Measurements from ENCODE around the gene EXO1. TPM values are rescaled to one million over a fixed set of nuclear protein-coding genes. Genes with fewer than 3 reads are reported as not detected.
"Not testable (repeated sequence)": the region's sequence is repeated elsewhere in the genome, so short reads cannot be mapped to it uniquely, and the experiment has no call there.

Gene EXO1
- total RNA-seq, 1 experiment from 2014 or later = 26.3 TPM

- no peaks in the 10 kb centered on the region for H3K27me3 ChIP-seq (ENCODE audit: control insufficient read depth, insufficient read depth, low read length)
- POLR2A ChIA-PET = no interaction called here
- no peaks in the 10 kb centered on the region for H3K4me1 ChIP-seq (ENCODE audit: control insufficient read depth, insufficient read depth, low read length)
- intact Hi-C loops (cut with micrococcal nuclease; ENCODE audit: unreplicated experiment) (no loop called here), in situ Hi-C loops (cut with HindIII; ENCODE audit: low pct_unique_long_range_greater_than_20kb, low sequenced_read_pairs) (no loop called here)
- TF ChIP-seq POLR2AphosphoS5 (IDR thresholded peaks at IDR 0.05; ENCODE audit: low read depth, low read length) (no peak), SIN3A (IDR thresholded peaks at IDR 0.05; ENCODE audit: borderline replicate concordance, insufficient read depth, low read depth, low read length) (no peak), TCF7L2 (IDR thresholded peaks at IDR 0.05; ENCODE audit: low read depth, low read length) (no peak)
- TF ChIP-seq, protein P1, sequence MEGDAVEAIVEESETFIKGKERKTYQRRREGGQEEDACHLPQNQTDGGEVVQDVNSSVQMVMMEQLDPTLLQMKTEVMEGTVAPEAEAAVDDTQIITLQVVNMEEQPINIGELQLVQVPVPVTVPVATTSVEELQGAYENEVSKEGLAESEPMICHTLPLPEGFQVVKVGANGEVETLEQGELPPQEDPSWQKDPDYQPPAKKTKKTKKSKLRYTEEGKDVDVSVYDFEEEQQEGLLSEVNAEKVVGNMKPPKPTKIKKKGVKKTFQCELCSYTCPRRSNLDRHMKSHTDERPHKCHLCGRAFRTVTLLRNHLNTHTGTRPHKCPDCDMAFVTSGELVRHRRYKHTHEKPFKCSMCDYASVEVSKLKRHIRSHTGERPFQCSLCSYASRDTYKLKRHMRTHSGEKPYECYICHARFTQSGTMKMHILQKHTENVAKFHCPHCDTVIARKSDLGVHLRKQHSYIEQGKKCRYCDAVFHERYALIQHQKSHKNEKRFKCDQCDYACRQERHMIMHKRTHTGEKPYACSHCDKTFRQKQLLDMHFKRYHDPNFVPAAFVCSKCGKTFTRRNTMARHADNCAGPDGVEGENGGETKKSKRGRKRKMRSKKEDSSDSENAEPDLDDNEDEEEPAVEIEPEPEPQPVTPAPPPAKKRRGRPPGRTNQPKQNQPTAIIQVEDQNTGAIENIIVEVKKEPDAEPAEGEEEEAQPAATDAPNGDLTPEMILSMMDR (IDR thresholded peaks at IDR 0.05) = no peak
- TF ChIP-seq, protein P2, sequence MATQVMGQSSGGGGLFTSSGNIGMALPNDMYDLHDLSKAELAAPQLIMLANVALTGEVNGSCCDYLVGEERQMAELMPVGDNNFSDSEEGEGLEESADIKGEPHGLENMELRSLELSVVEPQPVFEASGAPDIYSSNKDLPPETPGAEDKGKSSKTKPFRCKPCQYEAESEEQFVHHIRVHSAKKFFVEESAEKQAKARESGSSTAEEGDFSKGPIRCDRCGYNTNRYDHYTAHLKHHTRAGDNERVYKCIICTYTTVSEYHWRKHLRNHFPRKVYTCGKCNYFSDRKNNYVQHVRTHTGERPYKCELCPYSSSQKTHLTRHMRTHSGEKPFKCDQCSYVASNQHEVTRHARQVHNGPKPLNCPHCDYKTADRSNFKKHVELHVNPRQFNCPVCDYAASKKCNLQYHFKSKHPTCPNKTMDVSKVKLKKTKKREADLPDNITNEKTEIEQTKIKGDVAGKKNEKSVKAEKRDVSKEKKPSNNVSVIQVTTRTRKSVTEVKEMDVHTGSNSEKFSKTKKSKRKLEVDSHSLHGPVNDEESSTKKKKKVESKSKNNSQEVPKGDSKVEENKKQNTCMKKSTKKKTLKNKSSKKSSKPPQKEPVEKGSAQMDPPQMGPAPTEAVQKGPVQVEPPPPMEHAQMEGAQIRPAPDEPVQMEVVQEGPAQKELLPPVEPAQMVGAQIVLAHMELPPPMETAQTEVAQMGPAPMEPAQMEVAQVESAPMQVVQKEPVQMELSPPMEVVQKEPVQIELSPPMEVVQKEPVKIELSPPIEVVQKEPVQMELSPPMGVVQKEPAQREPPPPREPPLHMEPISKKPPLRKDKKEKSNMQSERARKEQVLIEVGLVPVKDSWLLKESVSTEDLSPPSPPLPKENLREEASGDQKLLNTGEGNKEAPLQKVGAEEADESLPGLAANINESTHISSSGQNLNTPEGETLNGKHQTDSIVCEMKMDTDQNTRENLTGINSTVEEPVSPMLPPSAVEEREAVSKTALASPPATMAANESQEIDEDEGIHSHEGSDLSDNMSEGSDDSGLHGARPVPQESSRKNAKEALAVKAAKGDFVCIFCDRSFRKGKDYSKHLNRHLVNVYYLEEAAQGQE (IDR thresholded peaks at IDR 0.05; ENCODE audit: insufficient read depth in 1 of 2, low read depth in 2 of 2, low read length in 1 of 2) = no peak
- BruUV-seq (replicated peaks) = no TSS peak
- ATAC-seq (no peak), DNase-seq (ENCODE audit: low read depth, low spot score) (no peak)
- H3K4me3 ChIP-seq (ENCODE audit: low read depth in 2 of 2, low read length in 2 of 2) = no peak overlapping the region
- no peak overlapping the region for H3K27ac ChIP-seq (ENCODE audit: low read length)
- CTCF ChIA-PET = no interaction called here
- H3K36me3 ChIP-seq (ENCODE audit: control insufficient read depth, insufficient read depth, low read length) = no peaks in the 10 kb centered on the region
- H3K9me3 ChIP-seq (ENCODE audit: control insufficient read depth, insufficient read depth, low read depth, low read length) = no peaks in the 10 kb centered on the region
Observed at GRCh38 chr1:241800640-241801039, 47.4 kb upstream of the EXO1 start.

GRCh38 chr1:241802863-241803262, 45.1 kb upstream of the EXO1 start:
- H3K27me3 ChIP-seq (ENCODE audit: control insufficient read depth, insufficient read depth, low read length) = no peaks in the 10 kb centered on the region
- intact Hi-C loops (cut with micrococcal nuclease; ENCODE audit: unreplicated experiment) (no loop called here), in situ Hi-C loops (cut with HindIII; ENCODE audit: low pct_unique_long_range_greater_than_20kb, low sequenced_read_pairs) (no loop called here)
- BruUV-seq (replicated peaks) = no TSS peak
- H3K4me1 ChIP-seq (ENCODE audit: control insufficient read depth, insufficient read depth, low read length) = peaks cover 3% of the 10 kb centered on the region; the same call in 1 of the 2 replicates
- ChIA-PET CTCF (no interaction called here), POLR2A (no interaction called here)
- no peaks in the 10 kb centered on the region for H3K36me3 ChIP-seq (ENCODE audit: control insufficient read depth, insufficient read depth, low read length)
- ATAC-seq = no peak
- TF ChIP-seq TCF7L2 (IDR thresholded peaks at IDR 0.05; ENCODE audit: low read depth, low read length) (no peak), POLR2AphosphoS5 (IDR thresholded peaks at IDR 0.05; ENCODE audit: low read depth, low read length) (no peak), SIN3A (IDR thresholded peaks at IDR 0.05; ENCODE audit: borderline replicate concordance, insufficient read depth, low read depth, low read length) (no peak)
- TF ChIP-seq, protein P1 (IDR thresholded peaks at IDR 0.05) = no peak
- TF ChIP-seq, protein P2 (IDR thresholded peaks at IDR 0.05; ENCODE audit: insufficient read depth in 1 of 2, low read depth in 2 of 2, low read length in 1 of 2) = no peak
- DNase-seq (ENCODE audit: low read depth, low spot score) = no peak
- no peak overlapping the region for H3K4me3 ChIP-seq (ENCODE audit: low read depth in 2 of 2, low read length in 2 of 2)
- H3K27ac ChIP-seq (ENCODE audit: low read length) = no peak overlapping the region
- H3K9me3 ChIP-seq (ENCODE audit: control insufficient read depth, insufficient read depth, low read depth, low read length) = no peaks in the 10 kb centered on the region

DNA sequence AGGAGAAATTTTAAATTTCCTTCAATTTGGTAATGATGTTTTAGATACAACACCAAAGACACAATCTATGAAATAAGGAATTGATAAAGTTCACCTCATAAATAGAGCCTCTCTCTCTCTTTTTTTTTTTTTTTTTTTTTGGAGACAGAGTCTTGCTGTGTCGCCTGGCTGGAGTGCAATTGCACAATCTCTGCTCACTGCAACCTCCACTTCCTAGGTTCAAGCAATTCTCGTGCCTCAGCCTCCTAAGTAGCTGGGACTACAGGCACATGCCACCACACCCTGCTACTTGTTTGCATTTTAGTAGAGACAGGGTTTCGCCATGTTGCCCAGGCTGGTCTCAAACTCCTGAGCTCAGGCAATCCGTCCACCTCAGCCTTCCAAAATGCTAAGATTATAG, 43.3 kb upstream of the EXO1 start:
- CTCF ChIA-PET; H3K27ac ChIP-seq (ENCODE audit: low read length); BruUV-seq (replicated peaks); H3K4me3 ChIP-seq (ENCODE audit: low read depth in 2 of 2, low read length in 2 of 2); DNase-seq (ENCODE audit: low read depth, low spot score); H3K27me3 ChIP-seq (ENCODE audit: control insufficient read depth, insufficient read depth, low read length); ATAC-seq; in situ Hi-C loops (cut with HindIII; ENCODE audit: low pct_unique_long_range_greater_than_20kb, low sequenced_read_pairs); H3K9me3 ChIP-seq (ENCODE audit: control insufficient read depth, insufficient read depth, low read depth, low read length); intact Hi-C loops (cut with micrococcal nuclease; ENCODE audit: unreplicated experiment); POLR2A ChIA-PET; H3K4me1 ChIP-seq (ENCODE audit: control insufficient read depth, insufficient read depth, low read length); H3K36me3 ChIP-seq (ENCODE audit: control insufficient read depth, insufficient read depth, low read length): not testable (repeated sequence)
